Right kidney (tissue), 9 donors: Measurements from ENCODE around the gene SAMD3.
"Not testable (repeated sequence)": the region's sequence is repeated elsewhere in the genome, so short reads cannot be mapped to it uniquely, and the experiment has no call there.

Experiments used
- DNase-seq: peaks from one replicate; pipeline ENCODE4 v3.0.0-alpha.2; 2016
- long read RNA-seq, 8 donors: transcript quantifications; one replicate each; lab custom pipeline, GENCODE V29; 2026

The SAMD3 gene
- long read RNA-seq, donor 1 = 0 reads
- long read RNA-seq, donor 2 = 0 reads
- long read RNA-seq, donor 3 = 0 reads
- long read RNA-seq, donor 4 = 0 reads
- long read RNA-seq, donor 5 = 0 reads
- long read RNA-seq, donor 6 = 0 reads
- long read RNA-seq, donor 7 = 0 reads
- long read RNA-seq, donor 8 = 0 reads

- DNase-seq = no peak
These were observed at the start of gene SAMD3 for GRCh38 chr6:130222775-130223174. SAMD3 (minus strand) TSS chr6:130222951; CDS start chr6:130215273, 7,678 bp downstream.

- no peak for DNase-seq
These were observed 47.4 kb upstream of the SAMD3 start for GRCh38 chr6:130269969-130270635.

- DNase-seq = not testable (repeated sequence)
These were observed 42.8 kb upstream of the SAMD3 start for GRCh38 chr6:130265553-130265952.

- DNase-seq = no peak
These were observed 39.3 kb upstream of the SAMD3 start for GRCh38 chr6:130262008-130262407.

- DNase-seq = not testable (repeated sequence)
These were observed 38.8 kb upstream of the SAMD3 start for GRCh38 chr6:130261558-130261957.

- DNase-seq = not testable (repeated sequence)
These were observed 38.0 kb upstream of the SAMD3 start for GRCh38 chr6:130260614-130261241.

GRCh38 chr6:130260050-130260462, 37.3 kb upstream of the SAMD3 start:
- DNase-seq = not testable (repeated sequence)

GRCh38 chr6:130259557-130259956, 36.8 kb upstream of the SAMD3 start:
- DNase-seq = no peak

GRCh38 chr6:130259140-130259539, 36.4 kb upstream of the SAMD3 start:
- DNase-seq = no peak

- DNase-seq = no peak
These were observed 29.9 kb upstream of the SAMD3 start for GRCh38 chr6:130252527-130253237.

- no peak for DNase-seq
These were observed 22.5 kb upstream of the SAMD3 start for GRCh38 chr6:130245267-130245666.

GRCh38 chr6:130244728-130245127, 22.0 kb upstream of the SAMD3 start:
- DNase-seq = no peak

- no peak for DNase-seq
These were observed 17.5 kb upstream of the SAMD3 start for GRCh38 chr6:130240232-130240631.

GRCh38 chr6:130239755-130240154, 17.0 kb upstream of the SAMD3 start:
- DNase-seq = no peak

GRCh38 chr6:130233330-130233729, 10.6 kb upstream of the SAMD3 start:
- DNase-seq = no peak

GRCh38 chr6:130230531-130230930, 7.8 kb upstream of the SAMD3 start:
- DNase-seq = not testable (repeated sequence)

- DNase-seq = no peak
These were observed 6.9 kb upstream of the SAMD3 start for GRCh38 chr6:130229645-130230044.

- no peak for DNase-seq
These were observed 757 bp upstream of the SAMD3 start for GRCh38 chr6:130223508-130223907.

- no peak for DNase-seq
These were observed 4.6 kb downstream of the SAMD3 start for GRCh38 chr6:130218134-130218533.

GRCh38 chr6:130216620-130217019, 6.1 kb downstream of the SAMD3 start:
- DNase-seq = no peak

GRCh38 chr6:130215526-130215925, 7.2 kb downstream of the SAMD3 start:
- DNase-seq = no peak

GRCh38 chr6:130212215-130212874, 10.4 kb downstream of the SAMD3 start:
- DNase-seq = no peak

- DNase-seq = no peak
These were observed 11.1 kb downstream of the SAMD3 start for GRCh38 chr6:130211691-130212090.
